Measurements from ENCODE around the gene TRIM54. TPM values are rescaled to one million over a fixed set of nuclear protein-coding genes. Genes with fewer than 3 reads are reported as not detected.
A peak's percentile ranks its signal among the peaks of the same experiment; 100 is the strongest.

TRIM54 gene
- polyA plus RNA-seq, 3 donors = not detected

- 0% methylated on average over 9 of the region's 12 CpGs for WGBS (ENCODE audit: insufficient coverage)
- peak; percentile 70 to 76 (median 70) for DNase-seq
- intact Hi-C loops (cut with micrococcal nuclease) = loop anchor here (1.0 to 5.0 kb wide), 3 partner anchors 14 to 144 kb away; partner anchors contain the start of genes EIF2B4 (in 2 of the 2), SNX17 (in 2 of the 2), ATRAID (in 1 of the 2) and SLC5A6 (in 1 of the 2)
- Histone ChIP-seq H3K27ac (ENCODE audit: low read depth in 1 of 2, low read length in 2 of 2) (peak overlapping the region; percentile 90 to 95), H2AFZ (ENCODE audit: insufficient read depth, low read depth, low read length, poor library complexity, severe bottlenecking) (peak overlapping the region; percentile 96), H4K20me1 (ENCODE audit: insufficient read depth, low read length) (peaks cover 24% of the 10 kb centered on the region), H3K4me3 (replicated peaks in 1 of 3; ENCODE audit: low read depth in 2 of 3, low read length in 3 of 3) (peak overlapping the region; percentile 76 to 93 (median 90)), H3K9ac (ENCODE audit: insufficient read depth, low read length, poor library complexity, severe bottlenecking) (peak overlapping the region; percentile 90), H3K79me2 (ENCODE audit: insufficient read depth, low read length) (peaks cover 73% of the 10 kb centered on the region), H3K27me3 (ENCODE audit: control insufficient read depth in 2 of 2, insufficient read depth in 2 of 2, low read length in 2 of 2) (no peaks in the 10 kb centered on the region), H3K4me1 (ENCODE audit: control insufficient read depth in 1 of 2, insufficient read depth in 2 of 2, low read length in 2 of 2) (peaks cover 16 to 28% of the 10 kb centered on the region in 2 donors), H3K9me3 (replicated peaks in 1 of 2; ENCODE audit: control insufficient read depth in 1 of 2, insufficient read depth in 1 of 2, low read length in 2 of 2) (no peaks in the 10 kb centered on the region), H3K4me2 (replicated peaks; ENCODE audit: extremely low read depth, low read length, poor library complexity, severe bottlenecking) (peak overlapping the region; percentile 80), H3K36me3 (replicated peaks in 1 of 2; ENCODE audit: control insufficient read depth in 1 of 2, insufficient read depth in 2 of 2, low read length in 2 of 2) (no peaks in the 10 kb centered on the region)
- no peak for TF ChIP-seq CTCF (IDR thresholded peaks at IDR 0.05)
- Mint-ChIP-seq H3K27ac (peak overlapping the region; percentile 98 to 100 (median 99)), H3K9me3 (no peaks in the 10 kb centered on the region), H3K36me3 (peaks cover 0 to 20% of the 10 kb centered on the region in 2 donors), H3K4me1 (peaks cover 40% of the 10 kb centered on the region), H3K27me3 (ENCODE audit: low read depth in 3 of 3) (no peaks in the 10 kb centered on the region), H3K4me3 (peak overlapping the region; percentile 97 to 99)
These were observed 73.8 kb downstream of the TRIM54 start for GRCh38 chr2:27356056-27356381.

GRCh38 chr2:27356382-27357181, 74.4 kb downstream of the TRIM54 start, which contains the start of gene GTF3C2:
GTF3C2 (minus strand) TSS chr2:27356764; CDS start chr2:27343554, 13,210 bp downstream.
- no peaks in the 10 kb centered on the region for H3K9me3 ChIP-seq (replicated peaks in 1 of 2; ENCODE audit: control insufficient read depth in 1 of 2, insufficient read depth in 1 of 2, low read length in 2 of 2)
- peak within 1 kb of the TSS; percentile 76 to 93 (median 90) for H3K4me3 ChIP-seq (replicated peaks in 1 of 3; ENCODE audit: low read depth in 2 of 3, low read length in 3 of 3)
- peak within 1 kb of the TSS; percentile 96 for H2AFZ ChIP-seq (ENCODE audit: insufficient read depth, low read depth, low read length, poor library complexity, severe bottlenecking)
- H3K36me3 ChIP-seq (replicated peaks in 1 of 2; ENCODE audit: control insufficient read depth in 1 of 2, insufficient read depth in 2 of 2, low read length in 2 of 2) = no peaks in the 10 kb centered on the region
- H4K20me1 ChIP-seq (ENCODE audit: insufficient read depth, low read length) = peaks cover 19% of the 10 kb centered on the region
- intact Hi-C loops (cut with micrococcal nuclease) = loop anchor here (1.0 to 5.0 kb wide), 3 partner anchors 14 to 144 kb away; partner anchors contain the start of genes EIF2B4 (in 2 of the 2), SNX17 (in 2 of the 2), ATRAID (in 1 of the 2) and SLC5A6 (in 1 of the 2)
- Mint-ChIP-seq H3K4me3 (peak within 1 kb of the TSS; percentile 97 to 99), H3K36me3 (peaks cover 0 to 18% of the 10 kb centered on the region in 2 donors), H3K27me3 (ENCODE audit: low read depth in 3 of 3) (no peaks in the 10 kb centered on the region), H3K9me3 (no peaks in the 10 kb centered on the region), H3K4me1 (peaks cover 37% of the 10 kb centered on the region), H3K27ac (peak within 1 kb of the TSS; percentile 98 to 100 (median 99))
- H3K27ac ChIP-seq (ENCODE audit: low read depth in 1 of 2, low read length in 2 of 2) = peak within 1 kb of the TSS; percentile 90 to 95
- peak within 1 kb of the TSS; percentile 90 for H3K9ac ChIP-seq (ENCODE audit: insufficient read depth, low read length, poor library complexity, severe bottlenecking)
- WGBS (ENCODE audit: insufficient coverage) = under 1% methylated on average over 60 of the region's 67 CpGs
- no peak for TF ChIP-seq CTCF (IDR thresholded peaks at IDR 0.05)
- H3K27me3 ChIP-seq (ENCODE audit: control insufficient read depth in 2 of 2, insufficient read depth in 2 of 2, low read length in 2 of 2) = no peaks in the 10 kb centered on the region
- peaks cover 68% of the 10 kb centered on the region for H3K79me2 ChIP-seq (ENCODE audit: insufficient read depth, low read length)
- DNase-seq = peak; percentile 93 to 97 (median 94)
- peak within 1 kb of the TSS; percentile 80 for H3K4me2 ChIP-seq (replicated peaks; ENCODE audit: extremely low read depth, low read length, poor library complexity, severe bottlenecking)
- H3K4me1 ChIP-seq (ENCODE audit: control insufficient read depth in 1 of 2, insufficient read depth in 2 of 2, low read length in 2 of 2) = peaks cover 16 to 28% of the 10 kb centered on the region in 2 donors

Other genes with a start within 250 kb of the TRIM54 start
- 10 to 100 TPM; 18.3 to 61.7 (median 26.9) TPM for gene TMEM214, start 249.5 kb upstream of the TRIM54 start, polyA plus RNA-seq
- 1 to 10 TPM; 4.4 to 4.8 (median 4.6) TPM for gene AGBL5, start 230.8 kb upstream of the TRIM54 start, polyA plus RNA-seq
- 100 to 1,000 TPM; 209 to 635 (median 615) TPM for gene OST4, start 210.8 kb upstream of the TRIM54 start, polyA plus RNA-seq
- 1 to 10 TPM in 1 of 3 donors, under 1 TPM in 2; 0.43 to 1.0 (median 0.44) TPM for gene EMILIN1, start 203.8 kb upstream of the TRIM54 start, polyA plus RNA-seq
- 1 to 10 TPM; 3.4 to 7.3 (median 6.6) TPM for gene KHK, start 195.7 kb upstream of the TRIM54 start, polyA plus RNA-seq
- not detected for gene CGREF1, start 163.3 kb upstream of the TRIM54 start, polyA plus RNA-seq
- gene ABHD1, start 158.6 kb upstream of the TRIM54 start, polyA plus RNA-seq = 1 to 10 TPM in 1 of 3 donors, under 1 TPM in 2; 0.08 to 1.2 (median 0.25) TPM
- gene PREB, start 147.8 kb upstream of the TRIM54 start, polyA plus RNA-seq = 10 to 100 TPM; 70.0 to 78.2 (median 71.7) TPM
- gene PRR30, start 143.0 kb upstream of the TRIM54 start, polyA plus RNA-seq = not detected
- gene TCF23, start 133.4 kb upstream of the TRIM54 start, polyA plus RNA-seq = not detected
- 100 to 1,000 TPM; 120 to 298 (median 287) TPM for gene ATRAID, start 70.4 kb upstream of the TRIM54 start, polyA plus RNA-seq
- gene SLC5A6, start 70.2 kb upstream of the TRIM54 start, polyA plus RNA-seq = 10 to 100 TPM in 2 of 3 donors, 1 to 10 TPM in 1; 8.1 to 21.7 (median 10.2) TPM
- gene CAD, start 65.1 kb upstream of the TRIM54 start, polyA plus RNA-seq = 10 to 100 TPM in 1 of 3 donors, 1 to 10 TPM in 1, under 1 TPM in 1; 0.71 to 17.3 (median 1.7) TPM
- under 1 TPM in 1 of 3 donors, not detected in 2; 0.08 TPM for gene SLC30A3, start 19.4 kb upstream of the TRIM54 start, polyA plus RNA-seq
- gene DNAJC5G, start 7.0 kb upstream of the TRIM54 start, polyA plus RNA-seq = not detected
- 1 to 10 TPM in 1 of 3 donors, under 1 TPM in 2; 0.39 to 2.2 (median 0.60) TPM for gene UCN, start 26.0 kb downstream of the TRIM54 start, polyA plus RNA-seq
- 100 to 1,000 TPM; 136 to 160 (median 160) TPM for gene MPV17, start 40.7 kb downstream of the TRIM54 start, polyA plus RNA-seq
- gene GTF3C2, start 74.3 kb downstream of the TRIM54 start, polyA plus RNA-seq = 10 to 100 TPM; 34.4 to 70.8 (median 41.7) TPM
- 10 to 100 TPM; 29.5 to 42.3 (median 39.3) TPM for gene EIF2B4, start 87.9 kb downstream of the TRIM54 start, polyA plus RNA-seq
- 100 to 1,000 TPM in 2 of 3 donors, 10 to 100 TPM in 1; 86.6 to 338 (median 291) TPM for gene SNX17, start 88.2 kb downstream of the TRIM54 start, polyA plus RNA-seq
- gene ZNF513, start 98.3 kb downstream of the TRIM54 start, polyA plus RNA-seq = 10 to 100 TPM in 1 of 3 donors, 1 to 10 TPM in 2; 2.4 to 36.8 (median 2.6) TPM
- gene PPM1G, start 127.2 kb downstream of the TRIM54 start, polyA plus RNA-seq = 10 to 100 TPM; 31.9 to 54.3 (median 47.3) TPM
- 100 to 1,000 TPM in 2 of 3 donors, 10 to 100 TPM in 1; 95.6 to 108 (median 102) TPM for gene NRBP1, start 146.2 kb downstream of the TRIM54 start, polyA plus RNA-seq
- 1 to 10 TPM in 1 of 3 donors, not detected in 2; 2.5 TPM for gene KRTCAP3, start 160.0 kb downstream of the TRIM54 start, polyA plus RNA-seq
- gene IFT172, start 207.3 kb downstream of the TRIM54 start, polyA plus RNA-seq = 10 to 100 TPM in 1 of 3 donors, 1 to 10 TPM in 2; 1.7 to 12.8 (median 3.6) TPM
- not detected for gene FNDC4, start 212.8 kb downstream of the TRIM54 start, polyA plus RNA-seq
- gene GCKR, start 214.4 kb downstream of the TRIM54 start, polyA plus RNA-seq = not detected

Data from CD14-positive monocyte (primary cell).